SK-N-SH treated with all-trans-retinoic acid at 6 μM for 48 hours (cell line): Measurements from ENCODE around the gene PLD5.

Source experiments
- PATZ1 ChIP-seq: fragments of 250-450 bp; sonication (Bioruptor Pico); IDR thresholded peaks from 2 replicates; pipeline ENCODE4 v1.8.0; 2020; ENCODE audit warnings: mild to moderate bottlenecking, moderate library complexity, borderline replicate concordance
- ZC3H10 ChIP-seq: fragments of 250-450 bp; sonication (Bioruptor Pico); IDR thresholded peaks from 2 replicates; pipeline ENCODE4 v1.5.1; 2021; ENCODE audit warnings: mild to moderate bottlenecking, moderate library complexity

- TF ChIP-seq ZC3H10 (no peak), PATZ1 (CRISPR knock-in tag) (no peak)
These were observed 174.9 kb downstream of the PLD5 start for GRCh38 chr1:242349636-242350035.
